WI38 (cell line): ENCODE data around the gene DSCAML1.

Experiments
- H3K4me3 ChIP-seq: 2 replicates; pipeline ENCODE4 v1.5.1; 2011; ENCODE audit warnings: low read depth, mild to moderate bottlenecking, control low read depth, low read length
- TF ChIP-seq, protein P1 (sequence below): IDR thresholded peaks from 2 replicates; pipeline ENCODE4 v1.5.1; 2012; ENCODE audit warnings: low read depth, mild to moderate bottlenecking, control low read depth, low read length

Gene DSCAML1

DNA sequence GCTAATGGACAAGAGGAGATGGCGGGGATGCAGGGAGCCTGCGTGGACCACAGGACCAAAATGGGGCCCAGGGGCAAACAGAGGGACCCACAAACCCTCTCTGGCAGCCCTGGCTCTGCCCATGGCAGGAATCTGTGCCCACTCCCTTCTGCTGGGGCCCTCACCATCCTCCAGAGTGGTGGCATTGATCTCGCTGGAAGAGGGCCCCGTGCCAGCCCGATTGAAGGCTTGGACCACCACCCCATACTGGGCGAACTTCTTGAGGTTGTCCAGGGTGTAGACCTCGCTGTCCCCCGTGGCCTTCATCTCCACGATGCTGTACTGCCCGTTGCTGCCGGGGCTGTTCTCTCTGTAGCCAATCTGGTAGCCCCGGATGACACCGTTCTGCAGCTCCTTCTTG, 332.2 kb downstream of the DSCAML1 start:
- H3K4me3 ChIP-seq = no peak overlapping the region
- TF ChIP-seq, protein P1, sequence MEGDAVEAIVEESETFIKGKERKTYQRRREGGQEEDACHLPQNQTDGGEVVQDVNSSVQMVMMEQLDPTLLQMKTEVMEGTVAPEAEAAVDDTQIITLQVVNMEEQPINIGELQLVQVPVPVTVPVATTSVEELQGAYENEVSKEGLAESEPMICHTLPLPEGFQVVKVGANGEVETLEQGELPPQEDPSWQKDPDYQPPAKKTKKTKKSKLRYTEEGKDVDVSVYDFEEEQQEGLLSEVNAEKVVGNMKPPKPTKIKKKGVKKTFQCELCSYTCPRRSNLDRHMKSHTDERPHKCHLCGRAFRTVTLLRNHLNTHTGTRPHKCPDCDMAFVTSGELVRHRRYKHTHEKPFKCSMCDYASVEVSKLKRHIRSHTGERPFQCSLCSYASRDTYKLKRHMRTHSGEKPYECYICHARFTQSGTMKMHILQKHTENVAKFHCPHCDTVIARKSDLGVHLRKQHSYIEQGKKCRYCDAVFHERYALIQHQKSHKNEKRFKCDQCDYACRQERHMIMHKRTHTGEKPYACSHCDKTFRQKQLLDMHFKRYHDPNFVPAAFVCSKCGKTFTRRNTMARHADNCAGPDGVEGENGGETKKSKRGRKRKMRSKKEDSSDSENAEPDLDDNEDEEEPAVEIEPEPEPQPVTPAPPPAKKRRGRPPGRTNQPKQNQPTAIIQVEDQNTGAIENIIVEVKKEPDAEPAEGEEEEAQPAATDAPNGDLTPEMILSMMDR = no peak

DNA sequence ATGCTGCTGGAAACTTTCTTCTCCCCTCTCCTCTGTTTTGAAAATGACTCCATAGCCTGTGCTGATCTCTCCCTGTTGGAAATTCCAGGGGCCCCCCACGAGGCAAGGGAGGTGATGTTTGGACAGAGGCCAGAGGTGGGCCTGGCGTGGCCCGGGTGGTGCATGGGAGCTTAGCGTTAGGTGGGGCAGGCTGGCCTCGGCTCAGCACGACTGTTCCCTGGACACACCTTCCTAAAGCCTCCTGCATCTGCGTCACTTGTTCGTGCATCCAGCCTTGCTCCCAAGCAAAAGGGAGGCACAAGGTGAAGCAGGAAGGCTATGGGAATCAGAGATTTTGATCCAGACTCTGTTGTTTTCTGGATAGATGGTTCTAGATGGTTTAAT, 334.2 kb downstream of the DSCAML1 start:
- TF ChIP-seq, protein P1 = no peak
- no peak overlapping the region for H3K4me3 ChIP-seq

DNA sequence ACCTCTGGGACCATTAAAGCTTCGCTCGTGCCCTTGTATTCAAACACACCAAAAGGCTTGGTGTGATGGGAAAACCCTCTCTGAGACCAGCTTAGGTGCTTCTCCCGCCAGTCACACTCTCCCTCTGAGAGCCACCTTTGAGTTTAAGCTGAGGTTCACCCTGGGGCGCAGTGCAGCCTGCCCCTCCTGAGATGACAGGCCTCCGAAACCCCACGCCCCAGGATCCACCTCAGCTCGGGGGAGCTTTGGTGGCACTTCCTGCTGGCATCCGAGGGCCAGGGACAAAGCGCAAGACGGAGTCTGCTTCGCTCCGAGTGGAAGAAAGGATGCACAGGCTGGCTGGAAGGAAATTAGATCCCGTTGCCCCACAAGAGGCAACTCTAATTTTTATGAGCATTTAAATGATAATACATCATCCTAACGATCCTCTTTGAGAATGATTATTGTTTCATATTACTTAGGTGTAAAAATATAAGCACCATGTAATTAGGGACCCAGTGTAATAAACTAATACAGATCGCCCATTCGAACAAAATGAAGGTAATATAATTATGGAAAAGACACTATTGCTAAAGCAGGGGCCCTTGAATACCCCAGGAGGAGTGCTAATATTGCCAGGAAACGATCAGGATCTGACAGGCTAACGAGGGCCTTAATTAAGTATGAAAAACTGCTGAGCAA, 334.7 kb downstream of the DSCAML1 start:
- H3K4me3 ChIP-seq = no peak overlapping the region
- TF ChIP-seq, protein P1 = no peak

DNA sequence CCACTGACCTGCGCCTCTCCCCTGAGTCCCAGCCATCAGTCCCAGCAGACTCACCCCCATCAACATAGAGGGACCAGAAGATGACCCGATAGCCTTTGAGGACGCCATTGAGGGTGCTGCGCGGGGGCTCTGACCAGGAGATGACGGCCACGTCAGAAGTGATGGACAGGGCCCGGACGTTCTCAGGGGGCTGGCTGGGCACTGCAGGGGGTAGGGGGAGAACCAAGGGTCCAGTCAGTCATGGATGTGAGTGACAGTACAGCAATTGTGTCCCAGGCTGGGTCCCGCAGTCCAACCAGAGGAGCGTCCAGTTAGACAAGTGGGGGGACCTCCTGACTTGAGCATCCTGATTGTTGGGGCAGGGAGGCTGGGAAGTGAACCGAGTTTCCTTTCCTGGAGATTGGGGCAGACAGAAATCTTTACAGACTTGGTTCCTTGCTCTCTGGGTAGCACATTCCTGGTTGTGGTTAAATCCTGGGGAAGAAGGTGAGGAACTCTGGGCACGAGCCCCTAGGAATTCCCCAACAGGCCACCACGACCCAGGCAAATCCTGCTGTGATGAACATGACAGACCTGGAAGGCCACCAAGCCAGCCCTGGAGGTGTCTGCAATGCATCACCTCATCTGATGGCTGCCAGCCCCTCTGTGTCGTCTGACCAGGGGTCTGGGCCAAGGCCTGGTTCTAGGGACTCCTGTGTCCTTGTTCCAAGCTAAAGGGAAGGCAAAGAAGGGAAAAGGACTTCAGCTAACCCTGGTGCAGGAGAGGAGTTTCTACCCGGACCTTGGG, 335.4 kb downstream of the DSCAML1 start:
- H3K4me3 ChIP-seq = no peak overlapping the region
- TF ChIP-seq, protein P1 = no peak

DNA sequence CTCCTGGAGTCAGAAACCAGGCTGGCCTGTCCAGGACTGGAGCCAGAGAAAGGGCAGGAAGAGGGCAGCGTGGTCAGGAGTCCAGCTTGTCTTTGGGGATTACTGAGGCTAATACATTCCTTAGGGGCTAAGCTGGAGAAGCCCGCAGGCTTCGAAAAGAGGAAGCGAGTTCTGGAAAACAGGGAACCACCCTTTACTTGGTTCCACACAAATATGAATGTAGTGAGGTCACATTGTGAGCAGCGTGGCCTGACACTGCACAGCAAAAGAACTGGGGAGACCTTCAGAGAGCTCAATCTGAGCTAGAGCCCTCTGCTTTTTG, 337.1 kb downstream of the DSCAML1 start:
- TF ChIP-seq, protein P1 = no peak
- no peak overlapping the region for H3K4me3 ChIP-seq

DNA sequence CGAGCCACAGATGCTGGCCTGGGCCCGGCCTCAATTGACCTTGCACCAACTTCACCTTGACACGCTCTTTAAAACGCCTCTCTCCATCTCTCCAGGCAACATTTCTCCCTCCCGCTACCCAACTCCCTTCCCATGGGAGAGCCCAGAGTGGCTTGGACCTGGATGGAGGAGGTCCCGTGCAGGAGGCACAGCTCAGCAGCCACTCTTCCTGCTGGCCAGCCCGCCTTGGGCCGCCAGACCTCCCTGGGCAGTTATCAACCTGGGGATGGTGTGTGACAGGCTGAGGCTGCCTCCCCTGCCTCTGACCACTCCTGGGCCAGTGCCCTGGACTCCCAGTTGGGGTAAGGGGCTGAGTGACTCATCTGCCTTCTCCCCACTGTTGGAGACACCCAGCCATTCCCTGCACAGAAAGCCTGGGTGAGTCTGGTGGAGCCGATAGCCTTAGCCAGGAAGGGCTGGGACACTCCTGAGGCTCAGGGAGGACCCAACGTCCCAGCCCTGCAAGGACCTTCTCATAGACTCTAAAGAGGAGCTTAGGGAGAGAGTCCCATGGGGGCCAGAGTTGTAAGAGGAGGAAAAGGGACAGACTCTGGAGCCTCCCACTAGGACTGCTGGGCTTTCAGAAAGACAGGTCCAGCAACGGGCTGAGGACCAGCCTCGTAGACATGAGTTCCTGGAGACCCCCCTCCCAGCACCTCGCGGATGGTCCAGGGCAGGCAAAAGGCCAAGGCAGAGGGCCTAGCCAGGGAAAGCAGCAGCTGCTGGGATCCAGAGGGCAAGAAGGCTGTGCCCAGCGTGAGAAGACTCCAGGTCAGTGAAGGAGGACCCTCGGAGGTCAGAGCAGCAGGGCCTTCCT, 337.7 kb downstream of the DSCAML1 start:
- TF ChIP-seq, protein P1 = no peak
- no peak overlapping the region for H3K4me3 ChIP-seq
